ENCODE measurements around the gene GNPTAB. TPM values are rescaled to one million over a fixed set of nuclear protein-coding genes. Genes with fewer than 3 reads are reported as not detected.

GNPTAB gene
- 19.2 and 21.1 TPM in 2 replicates for total RNA-seq

DNA sequence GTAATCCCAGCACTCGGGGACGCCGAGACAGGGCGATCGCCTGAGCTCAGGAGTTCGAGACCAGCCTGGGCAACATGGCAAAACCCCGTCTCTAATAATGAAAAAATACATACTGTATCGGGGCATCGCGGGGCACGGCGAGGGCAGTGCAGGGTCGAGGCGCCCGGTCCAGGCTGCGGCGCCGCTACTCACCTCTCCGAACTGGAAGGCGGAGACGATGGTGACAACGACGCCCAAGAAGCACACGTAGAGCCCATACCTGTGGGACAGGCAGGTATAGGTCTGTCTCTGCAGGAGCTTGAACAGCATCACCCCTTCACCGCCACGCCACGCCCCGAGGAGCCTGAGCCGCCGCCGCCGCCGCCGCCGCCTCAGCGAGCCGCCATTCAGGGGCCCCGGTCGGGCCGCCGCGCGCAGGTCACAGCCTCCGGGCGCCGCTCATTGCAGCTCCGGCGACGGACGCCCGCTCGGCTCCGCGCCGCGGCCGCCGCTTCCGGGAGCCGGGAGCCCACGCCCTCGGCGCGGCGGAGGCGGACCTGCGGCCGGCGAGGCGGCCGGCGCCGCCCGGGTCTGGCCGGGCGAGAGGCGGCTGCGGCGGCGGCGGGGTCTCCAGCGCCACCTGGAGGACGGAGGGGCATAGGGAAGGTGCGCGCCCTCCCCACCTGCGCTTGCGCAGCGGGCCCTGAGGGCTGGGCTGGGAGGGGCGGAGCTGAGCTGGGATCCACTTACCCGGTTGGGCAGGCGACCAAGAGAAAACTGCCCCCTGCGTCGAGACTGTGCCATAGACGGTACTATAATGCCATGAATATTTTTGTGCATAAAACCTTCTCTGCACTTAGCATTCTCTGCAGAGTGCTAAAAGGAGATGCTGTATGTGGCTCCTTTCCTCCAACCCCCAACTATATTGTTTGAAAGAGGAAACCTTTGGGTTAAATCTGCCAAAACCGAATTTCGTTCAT lies at the start of gene GNPTAB:
TSS of gene GNPTAB (minus strand) at position 593 of the 959 bp plus-strand sequence. CDS start at position 309, 284 bp downstream.

GRCh38 chr12:101876861-101877805 lies 46.4 kb upstream of the GNPTAB start, which contains the start of gene DRAM1:
TSS of gene DRAM1 (plus strand) at chr12:101877580. CDS start at chr12:101877790, 210 bp downstream.

GRCh38 chr12:101738920-101739665 lies 91.7 kb downstream of the GNPTAB start, which contains the start of gene SYCP3:
TSS of gene SYCP3 (minus strand) at chr12:101739462. CDS start at chr12:101737935, 1,527 bp downstream.

GRCh38 chr12:101697197-101697929 lies 133.4 kb downstream of the GNPTAB start, which contains the start of gene CHPT1:
TSS of gene CHPT1 (plus strand) at chr12:101697640. CDS start at chr12:101697862, 222 bp downstream.

Other genes with a start within 250 kb of the GNPTAB start
- not detected in 2 replicates for gene MYBPC1, start 236.0 kb downstream of the GNPTAB start, total RNA-seq
- gene CHPT1, start 133.3 kb downstream of the GNPTAB start, total RNA-seq: 20.3 and 36.8 TPM in 2 replicates
- not detected in 2 replicates for gene SYCP3, start 91.5 kb downstream of the GNPTAB start, total RNA-seq
- 12.8 and 38.9 TPM in 2 replicates for gene DRAM1, start 46.6 kb upstream of the GNPTAB start, total RNA-seq
- 74.6 and 124 TPM in 2 replicates for gene WASHC3, start 231.0 kb upstream of the GNPTAB start, total RNA-seq

Data from epithelial cell of alveolus of lung (primary cell).